22Rv1 (cell line): Measurements from ENCODE around the gene SDF2L1.

ENCODE experiments used
- ZFX ChIP-seq: fragments of 450-650 bp; IDR thresholded peaks from 2 replicates; pipeline ENCODE4 v1.6.1; 2017; ENCODE audit warnings: antibody characterized with exemption, borderline replicate concordance
- TF ChIP-seq, protein P1 (sequence below): fragments of 450-650 bp; IDR thresholded peaks from 2 replicates; pipeline ENCODE4 v1.5.1; 2017; ENCODE audit warnings: mild to moderate bottlenecking

DNA sequence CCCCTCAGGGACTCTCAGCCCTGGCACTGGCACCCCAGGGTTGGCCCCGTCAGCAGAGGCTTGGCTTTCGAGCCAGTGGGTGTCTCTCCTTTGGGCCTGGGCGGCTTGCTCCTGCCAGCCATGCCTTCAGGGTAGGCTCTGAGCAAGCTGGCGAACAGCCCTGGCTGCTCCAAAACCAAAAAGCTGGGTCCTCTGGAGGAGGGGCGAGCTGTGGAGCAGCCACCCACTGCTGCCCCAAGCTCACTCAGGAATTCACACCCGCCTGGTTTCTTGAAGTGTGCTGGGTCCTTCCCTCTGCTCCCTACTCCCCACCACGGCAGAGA lies 18.5 kb upstream of the SDF2L1 start:
- TF ChIP-seq, protein P1, sequence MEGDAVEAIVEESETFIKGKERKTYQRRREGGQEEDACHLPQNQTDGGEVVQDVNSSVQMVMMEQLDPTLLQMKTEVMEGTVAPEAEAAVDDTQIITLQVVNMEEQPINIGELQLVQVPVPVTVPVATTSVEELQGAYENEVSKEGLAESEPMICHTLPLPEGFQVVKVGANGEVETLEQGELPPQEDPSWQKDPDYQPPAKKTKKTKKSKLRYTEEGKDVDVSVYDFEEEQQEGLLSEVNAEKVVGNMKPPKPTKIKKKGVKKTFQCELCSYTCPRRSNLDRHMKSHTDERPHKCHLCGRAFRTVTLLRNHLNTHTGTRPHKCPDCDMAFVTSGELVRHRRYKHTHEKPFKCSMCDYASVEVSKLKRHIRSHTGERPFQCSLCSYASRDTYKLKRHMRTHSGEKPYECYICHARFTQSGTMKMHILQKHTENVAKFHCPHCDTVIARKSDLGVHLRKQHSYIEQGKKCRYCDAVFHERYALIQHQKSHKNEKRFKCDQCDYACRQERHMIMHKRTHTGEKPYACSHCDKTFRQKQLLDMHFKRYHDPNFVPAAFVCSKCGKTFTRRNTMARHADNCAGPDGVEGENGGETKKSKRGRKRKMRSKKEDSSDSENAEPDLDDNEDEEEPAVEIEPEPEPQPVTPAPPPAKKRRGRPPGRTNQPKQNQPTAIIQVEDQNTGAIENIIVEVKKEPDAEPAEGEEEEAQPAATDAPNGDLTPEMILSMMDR, result no peak
- TF ChIP-seq ZFX, result no peak
